GM18511 (cell line): ENCODE results near the gene ATOH8.

ENCODE experiments used
- ATAC-seq: cut with Tn5 transposase; IDR thresholded peaks from one replicate; pipeline ENCODE4 v1.9.1; 2021; ENCODE audit warnings: mild to moderate bottlenecking, moderate library complexity; ENCODE audit not compliant: unreplicated experiment

ATOH8 gene

GRCh38 chr2:85785871-85786270 is 32.1 kb downstream of the ATOH8 start:
- ATAC-seq: no peak

- no peak for ATAC-seq
Measured at GRCh38 chr2:85786444-85786843, 32.7 kb downstream of the ATOH8 start.

- no peak for ATAC-seq
Measured at GRCh38 chr2:85786865-85787264, 33.1 kb downstream of the ATOH8 start.

GRCh38 chr2:85787282-85787980 is 33.6 kb downstream of the ATOH8 start:
- ATAC-seq: no peak

GRCh38 chr2:85787981-85788340 is 34.2 kb downstream of the ATOH8 start:
- no peak for ATAC-seq

GRCh38 chr2:85788603-85789002 is 34.8 kb downstream of the ATOH8 start:
- ATAC-seq: no peak

GRCh38 chr2:85789271-85789670 is 35.5 kb downstream of the ATOH8 start:
- ATAC-seq: no peak

GRCh38 chr2:85790032-85790431 is 36.2 kb downstream of the ATOH8 start:
- no peak for ATAC-seq

- no peak for ATAC-seq
Measured at GRCh38 chr2:85790499-85791188, 36.9 kb downstream of the ATOH8 start.

GRCh38 chr2:85791704-85792565 is 38.1 kb downstream of the ATOH8 start:
- ATAC-seq: no peak

- no peak for ATAC-seq
Measured at GRCh38 chr2:85792783-85793441, 39.1 kb downstream of the ATOH8 start.

- ATAC-seq: no peak
Measured at GRCh38 chr2:85793584-85793983, 39.8 kb downstream of the ATOH8 start.

- no peak for ATAC-seq
Measured at GRCh38 chr2:85794038-85794441, 40.2 kb downstream of the ATOH8 start.

GRCh38 chr2:85794491-85795121 is 40.8 kb downstream of the ATOH8 start:
- ATAC-seq: no peak

- no peak for ATAC-seq
Measured at GRCh38 chr2:85795331-85796045, 41.7 kb downstream of the ATOH8 start.

GRCh38 chr2:85796046-85796340 is 42.2 kb downstream of the ATOH8 start:
- no peak for ATAC-seq

GRCh38 chr2:85796341-85797262 is 42.8 kb downstream of the ATOH8 start:
- ATAC-seq: no peak

- ATAC-seq: no peak
Measured at GRCh38 chr2:85797263-85797660, 43.5 kb downstream of the ATOH8 start.

GRCh38 chr2:85797921-85798320 is 44.1 kb downstream of the ATOH8 start:
- ATAC-seq: no peak
